ENCODE measurements around the gene RAI2.

- TF ChIP-seq CTCF (IDR thresholded peaks at IDR 0.05 in 4 of 5, conservative IDR thresholded peaks at IDR 0.05 in 1 of 5), result no peak
- TF ChIP-seq POLR2A (IDR thresholded peaks at IDR 0.05), result no peak
These were observed 58.3 kb downstream of the RAI2 start for GRCh38 chrX:17802756-17803155.
